PFSK-1 (cell line): ENCODE data around the gene UBASH3A.

Experiments used
- FOXP2 ChIP-seq: optimal IDR thresholded peaks from 2 replicates; pipeline ENCODE3; 2011; ENCODE audit warnings: borderline replicate concordance, control low read depth, inconsistent platforms; ENCODE audit not compliant: insufficient read depth; ENCODE audit errors: extremely low read length, extremely low read depth
- POLR2AphosphoS5 ChIP-seq: IDR thresholded peaks from 2 replicates; pipeline ENCODE4 v1.6.1; 2012; ENCODE audit warnings: low read depth, mild to moderate bottlenecking, control low read depth, low read length, moderate library complexity
- REST ChIP-seq, 2 experiments: IDR thresholded peaks; 2 replicates each; pipeline versions ENCODE4 v1.6.1 to v1.8.0; 2011 to 2012; ENCODE audit warnings: low read depth in 2 of 2, low read length in 2 of 2, control low read depth in 1 of 2, inconsistent platforms in 1 of 2, mild to moderate bottlenecking in 1 of 2, moderate library complexity in 1 of 2; ENCODE audit not compliant: insufficient read depth in 1 of 2
- SIN3A ChIP-seq: IDR thresholded peaks from 2 replicates; pipeline ENCODE4 v1.6.1; 2012; ENCODE audit warnings: mild to moderate bottlenecking, low read length, moderate library complexity, borderline replicate concordance; ENCODE audit not compliant: insufficient read depth
- TAF1 ChIP-seq: IDR thresholded peaks from 2 replicates; pipeline ENCODE4 v1.6.1; 2012; ENCODE audit warnings: low read length, control low read depth, borderline replicate concordance; ENCODE audit not compliant: insufficient read depth

Gene UBASH3A

DNA sequence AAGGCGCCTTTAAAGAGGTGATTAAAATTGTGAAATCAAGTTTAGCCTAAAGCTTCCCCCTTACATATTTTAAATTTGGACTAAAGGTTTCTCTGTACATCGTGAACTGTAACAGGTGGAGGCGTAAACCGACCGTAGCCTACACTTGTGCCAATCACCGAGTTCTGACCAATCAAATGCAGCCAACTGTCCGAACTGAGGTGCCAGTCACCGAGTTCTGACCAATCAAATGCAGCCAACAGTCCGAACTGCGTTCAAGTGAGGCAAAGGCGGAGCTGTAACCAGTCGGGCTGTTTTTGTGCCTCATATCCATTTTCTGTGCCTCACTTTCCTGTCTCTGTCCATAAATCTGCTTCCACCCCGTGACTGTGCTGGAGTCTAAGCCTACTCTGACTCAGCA, 44.8 kb upstream of the UBASH3A start:
- TF ChIP-seq POLR2AphosphoS5 (no peak), SIN3A (no peak), FOXP2 (no peak), TAF1 (no peak), REST (IDR thresholded peaks at IDR 0.05; ENCODE audit: insufficient read depth in 1 of 2, low read depth in 2 of 2, low read length in 2 of 2) (no peak)

DNA sequence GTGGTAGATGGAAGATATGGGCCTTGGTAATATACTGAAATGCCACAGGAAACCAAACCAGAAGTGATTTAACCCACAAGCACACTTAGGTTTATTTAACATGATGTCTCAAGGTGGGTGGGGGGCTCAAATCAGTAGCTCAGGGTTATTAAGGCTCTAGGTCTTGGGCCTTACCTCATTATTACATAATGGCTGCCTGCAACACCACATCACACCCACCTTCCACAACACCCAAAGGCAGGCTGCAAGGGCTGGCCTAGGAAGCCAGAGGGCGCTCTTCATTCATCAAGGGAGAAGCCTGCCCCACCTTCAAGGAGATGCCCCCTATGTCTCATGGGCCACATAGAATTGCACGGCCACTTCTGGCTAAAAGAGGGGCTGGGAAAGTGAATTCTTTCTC, 43.4 kb upstream of the UBASH3A start:
- TF ChIP-seq SIN3A (no peak), POLR2AphosphoS5 (no peak)

- TF ChIP-seq REST (IDR thresholded peaks at IDR 0.05; ENCODE audit: insufficient read depth in 1 of 2, low read depth in 2 of 2, low read length in 2 of 2) (no peak), TAF1 (no peak), SIN3A (no peak), POLR2AphosphoS5 (no peak), FOXP2 (no peak)
These were observed 42.4 kb upstream of the UBASH3A start for GRCh38 chr21:42361286-42361685.

DNA sequence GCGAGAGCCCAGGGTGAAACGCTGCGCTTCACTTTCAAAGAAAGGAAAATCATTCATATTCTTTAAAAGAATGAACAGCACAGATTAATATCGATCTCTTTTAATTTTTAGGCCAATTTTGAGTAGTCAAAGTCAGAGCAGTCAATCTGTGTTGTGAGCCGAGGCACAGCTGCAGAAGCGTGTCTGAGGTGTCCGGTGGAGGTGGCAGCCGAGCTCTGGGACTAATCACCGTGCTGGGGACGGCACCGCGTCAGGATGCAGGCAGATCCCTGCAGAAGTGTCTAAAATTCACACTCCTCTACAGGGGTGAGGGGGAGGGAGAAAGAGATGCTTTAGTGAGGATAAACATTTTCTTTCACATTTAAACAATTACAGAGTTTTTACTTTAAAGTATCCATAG, 41.5 kb upstream of the UBASH3A start:
- TF ChIP-seq REST (IDR thresholded peaks at IDR 0.05; ENCODE audit: insufficient read depth in 1 of 2, low read depth in 2 of 2, low read length in 2 of 2) (no peak), POLR2AphosphoS5 (no peak), SIN3A (no peak), TAF1 (no peak)

- TF ChIP-seq FOXP2, result no peak
- TF ChIP-seq REST (IDR thresholded peaks at IDR 0.05; ENCODE audit: insufficient read depth in 1 of 2, low read depth in 2 of 2, low read length in 2 of 2), result no peak
- no peak for TF ChIP-seq SIN3A
- no peak for TF ChIP-seq TAF1
- TF ChIP-seq POLR2AphosphoS5, result no peak
These were observed 41.0 kb upstream of the UBASH3A start for GRCh38 chr21:42362700-42363099.
